ENCODE data around the gene MAP3K9. TPM values are rescaled to one million over a fixed set of nuclear protein-coding genes. Genes with fewer than 3 reads are reported as not detected.
A peak's percentile ranks its signal among the peaks of the same experiment; 100 is the strongest.

MAP3K9 gene
- total and polyA plus RNA-seq, 2 experiments from 2014 or later: 4.4 to 9.2 TPM

DNA sequence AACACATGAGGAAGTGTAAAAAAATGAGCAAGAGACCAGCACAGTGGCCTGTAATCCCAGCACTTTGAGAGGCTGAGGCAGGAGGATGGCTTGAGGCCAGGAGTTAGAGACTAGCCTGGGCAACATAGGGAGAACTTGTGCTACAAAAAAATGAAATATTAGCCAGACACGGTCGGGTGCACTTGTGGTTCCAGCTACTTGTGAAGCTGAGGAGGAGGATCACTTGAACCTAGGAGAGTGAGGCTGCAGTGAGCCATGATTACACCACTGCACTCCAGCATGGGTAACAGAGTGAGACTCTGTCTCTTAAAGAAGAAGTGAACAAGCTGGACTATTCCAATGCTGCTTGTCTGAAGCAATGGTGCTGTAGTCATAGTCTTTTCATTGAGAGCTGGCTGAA, 36.3 kb upstream of the MAP3K9 start:
- 91% methylated on average over 2 of the region's 2 CpGs for WGBS (ENCODE audit: low lambda C conversion rate, missing lambda C conversion rate)
- no peak overlapping the region for H3K4me3 ChIP-seq
- no peak overlapping the region for H2AFZ ChIP-seq
- no peak overlapping the region for H3K4me2 ChIP-seq
- no peaks in the 10 kb centered on the region for H3K27me3 ChIP-seq
- H3K27ac ChIP-seq: no peak overlapping the region
- H3K79me2 ChIP-seq: no peaks in the 10 kb centered on the region
- H3K4me1 ChIP-seq (ENCODE audit: insufficient read depth): peaks cover 11% of the 10 kb centered on the region
- no peak for DNase-seq (ENCODE audit: low spot score)
- H4K20me1 ChIP-seq (ENCODE audit: insufficient read depth, poor library complexity, severe bottlenecking): no peaks in the 10 kb centered on the region
- no peaks in the 10 kb centered on the region for H3K9me3 ChIP-seq (ENCODE audit: low read depth)
- H3K36me3 ChIP-seq (replicated peaks; ENCODE audit: insufficient read depth, low read depth): no peaks in the 10 kb centered on the region
- no peaks in the 10 kb centered on the region for H3K9me2 ChIP-seq (replicated peaks; ENCODE audit: insufficient read depth)
- no peak for TF ChIP-seq EZH2 (IDR thresholded peaks at IDR 0.05; ENCODE audit: borderline replicate concordance)
- no peak for TF ChIP-seq EZH2phosphoT487 (IDR thresholded peaks at IDR 0.05; ENCODE audit: low read depth, severe bottlenecking, unreplicated experiment)
- TF ChIP-seq, protein P1, sequence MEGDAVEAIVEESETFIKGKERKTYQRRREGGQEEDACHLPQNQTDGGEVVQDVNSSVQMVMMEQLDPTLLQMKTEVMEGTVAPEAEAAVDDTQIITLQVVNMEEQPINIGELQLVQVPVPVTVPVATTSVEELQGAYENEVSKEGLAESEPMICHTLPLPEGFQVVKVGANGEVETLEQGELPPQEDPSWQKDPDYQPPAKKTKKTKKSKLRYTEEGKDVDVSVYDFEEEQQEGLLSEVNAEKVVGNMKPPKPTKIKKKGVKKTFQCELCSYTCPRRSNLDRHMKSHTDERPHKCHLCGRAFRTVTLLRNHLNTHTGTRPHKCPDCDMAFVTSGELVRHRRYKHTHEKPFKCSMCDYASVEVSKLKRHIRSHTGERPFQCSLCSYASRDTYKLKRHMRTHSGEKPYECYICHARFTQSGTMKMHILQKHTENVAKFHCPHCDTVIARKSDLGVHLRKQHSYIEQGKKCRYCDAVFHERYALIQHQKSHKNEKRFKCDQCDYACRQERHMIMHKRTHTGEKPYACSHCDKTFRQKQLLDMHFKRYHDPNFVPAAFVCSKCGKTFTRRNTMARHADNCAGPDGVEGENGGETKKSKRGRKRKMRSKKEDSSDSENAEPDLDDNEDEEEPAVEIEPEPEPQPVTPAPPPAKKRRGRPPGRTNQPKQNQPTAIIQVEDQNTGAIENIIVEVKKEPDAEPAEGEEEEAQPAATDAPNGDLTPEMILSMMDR (IDR thresholded peaks at IDR 0.05; ENCODE audit: poor library complexity): no peak

DNA sequence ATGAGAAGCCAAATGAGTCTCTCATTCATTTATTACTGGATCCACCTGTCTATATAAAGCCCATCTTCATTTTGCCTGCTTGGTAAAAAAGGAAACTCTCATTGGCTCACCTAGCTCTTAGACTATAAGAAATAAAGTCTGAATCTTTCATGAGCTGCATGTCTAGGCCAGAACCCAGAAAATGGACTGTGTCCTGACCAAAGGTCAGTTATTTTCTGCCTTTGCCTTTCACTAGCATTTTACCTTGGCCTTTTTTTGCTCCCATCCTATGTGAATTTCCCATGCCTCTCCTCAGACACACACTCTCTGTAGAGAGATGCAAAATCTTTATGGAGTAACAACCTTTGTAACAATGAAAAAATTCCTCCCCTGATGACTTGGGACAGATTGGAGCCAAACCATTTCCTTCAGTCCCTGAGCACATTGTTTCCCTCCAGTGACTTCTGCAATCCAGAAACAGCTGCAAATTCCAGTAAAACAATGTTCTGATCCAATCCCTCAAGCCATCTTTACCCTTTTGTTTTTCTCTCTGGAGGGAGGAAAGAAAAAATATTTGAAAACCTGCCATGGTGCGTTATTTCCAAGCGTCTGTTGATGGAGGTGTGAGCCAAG, 33.6 kb upstream of the MAP3K9 start:
- DNase-seq (ENCODE audit: low spot score): no peak
- Histone ChIP-seq H3K4me2 (no peak overlapping the region), H3K9me2 (replicated peaks; ENCODE audit: insufficient read depth) (no peaks in the 10 kb centered on the region), H3K4me1 (ENCODE audit: insufficient read depth) (peaks cover 20% of the 10 kb centered on the region), H4K20me1 (ENCODE audit: insufficient read depth, poor library complexity, severe bottlenecking) (no peaks in the 10 kb centered on the region), H3K27ac (peak overlapping the region; percentile 9), H3K27me3 (no peaks in the 10 kb centered on the region), H3K9me3 (ENCODE audit: low read depth) (no peaks in the 10 kb centered on the region), H2AFZ (no peak overlapping the region), H3K79me2 (no peaks in the 10 kb centered on the region), H3K4me3 (no peak overlapping the region), H3K36me3 (replicated peaks; ENCODE audit: insufficient read depth, low read depth) (no peaks in the 10 kb centered on the region)
- 68% methylated on average over 2 of the region's 2 CpGs for WGBS (ENCODE audit: low lambda C conversion rate, missing lambda C conversion rate)
- TF ChIP-seq EZH2 (IDR thresholded peaks at IDR 0.05; ENCODE audit: borderline replicate concordance) (no peak), EZH2phosphoT487 (IDR thresholded peaks at IDR 0.05; ENCODE audit: low read depth, severe bottlenecking, unreplicated experiment) (no peak)
- TF ChIP-seq, protein P1 (IDR thresholded peaks at IDR 0.05; ENCODE audit: poor library complexity): no peak

DNA sequence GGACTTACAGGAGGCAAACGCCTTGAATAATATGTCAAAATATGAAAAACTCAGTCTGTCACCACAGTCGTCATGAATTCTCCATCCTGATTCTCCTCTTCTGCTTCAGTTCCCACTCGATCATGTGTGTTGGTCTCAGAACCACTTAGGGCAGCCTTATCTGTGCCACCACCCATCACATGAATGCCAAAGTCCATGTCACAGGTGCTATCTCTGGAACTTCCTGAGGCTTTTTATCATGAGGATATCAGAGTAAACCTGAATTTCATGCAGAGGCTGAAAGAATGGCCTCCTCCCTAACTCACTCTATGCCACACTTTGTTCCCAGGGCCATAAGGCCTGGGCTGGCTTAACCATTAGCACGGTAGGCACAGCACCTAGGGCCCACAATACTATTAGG, 28.8 kb upstream of the MAP3K9 start:
- TF ChIP-seq EZH2 (IDR thresholded peaks at IDR 0.05; ENCODE audit: borderline replicate concordance) (no peak), EZH2phosphoT487 (IDR thresholded peaks at IDR 0.05; ENCODE audit: low read depth, severe bottlenecking, unreplicated experiment) (no peak)
- TF ChIP-seq, protein P1 (IDR thresholded peaks at IDR 0.05; ENCODE audit: poor library complexity): no peak
- peak; percentile 59 for DNase-seq (ENCODE audit: low spot score)
- Histone ChIP-seq H3K4me2 (no peak overlapping the region), H3K27ac (peak overlapping the region; percentile 81), H4K20me1 (ENCODE audit: insufficient read depth, poor library complexity, severe bottlenecking) (no peaks in the 10 kb centered on the region), H2AFZ (no peak overlapping the region), H3K79me2 (no peaks in the 10 kb centered on the region), H3K27me3 (no peaks in the 10 kb centered on the region), H3K9me2 (replicated peaks; ENCODE audit: insufficient read depth) (no peaks in the 10 kb centered on the region), H3K4me1 (ENCODE audit: insufficient read depth) (peaks cover 17% of the 10 kb centered on the region), H3K4me3 (no peak overlapping the region), H3K36me3 (replicated peaks; ENCODE audit: insufficient read depth, low read depth) (no peaks in the 10 kb centered on the region), H3K9me3 (ENCODE audit: low read depth) (no peaks in the 10 kb centered on the region)
- WGBS (ENCODE audit: low lambda C conversion rate, missing lambda C conversion rate): 71% methylated on average over 4 of the region's 4 CpGs
